GM21825 (cell line): ENCODE results near the gene COL10A1.

Source experiments
- ATAC-seq: cut with Tn5 transposase; IDR thresholded peaks from one replicate; pipeline ENCODE4 v1.9.1; 2021; ENCODE audit warnings: mild to moderate bottlenecking, moderate library complexity; ENCODE audit not compliant: unreplicated experiment

Gene COL10A1

DNA sequence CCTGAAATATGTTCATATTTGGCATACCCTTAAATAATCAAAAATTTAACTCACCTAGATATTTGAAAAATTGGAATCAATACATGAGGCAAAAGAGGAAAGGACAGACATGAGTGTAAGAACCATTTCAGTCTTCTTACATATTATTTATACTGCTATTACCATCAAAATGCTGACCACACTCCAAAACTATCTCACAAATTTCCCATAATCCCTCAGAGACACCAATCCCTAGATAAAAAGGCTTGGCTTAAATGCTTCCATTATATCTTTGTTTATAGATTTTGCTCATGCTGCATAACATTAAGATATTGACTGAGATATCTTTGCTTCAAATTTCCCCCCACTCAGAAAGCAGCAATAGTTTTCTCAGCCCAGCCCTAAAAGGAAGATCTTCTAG, 37.0 kb downstream of the COL10A1 start:
- ATAC-seq: no peak

- peak; percentile 95 for ATAC-seq
These were observed 38.4 kb downstream of the COL10A1 start for GRCh38 chr6:116087437-116088027.

DNA sequence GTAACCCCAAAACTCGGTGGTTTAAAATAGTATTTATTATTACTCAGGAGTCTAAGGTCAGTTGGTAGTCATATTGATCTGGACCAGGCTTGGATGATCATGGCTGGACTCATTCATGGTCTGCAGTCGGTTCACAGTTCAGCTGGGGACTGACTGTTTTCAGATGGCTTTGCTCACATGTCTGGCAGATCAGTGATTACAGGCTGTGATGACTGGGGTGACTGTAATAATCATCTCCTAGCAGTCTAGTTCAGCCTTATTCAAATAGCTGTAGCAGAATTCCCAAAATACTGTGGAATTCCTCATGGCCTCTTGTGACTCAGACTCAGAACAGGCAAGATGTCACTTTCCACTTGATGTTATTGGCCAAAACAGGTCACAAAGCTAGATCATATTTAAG, 41.6 kb downstream of the COL10A1 start:
- ATAC-seq: no peak

- no peak for ATAC-seq
These were observed 42.9 kb downstream of the COL10A1 start for GRCh38 chr6:116083052-116083451.

- ATAC-seq: no peak
These were observed 47.0 kb downstream of the COL10A1 start for GRCh38 chr6:116078945-116079344.

GRCh38 chr6:116078522-116078921, 47.4 kb downstream of the COL10A1 start:
- ATAC-seq: no peak

DNA sequence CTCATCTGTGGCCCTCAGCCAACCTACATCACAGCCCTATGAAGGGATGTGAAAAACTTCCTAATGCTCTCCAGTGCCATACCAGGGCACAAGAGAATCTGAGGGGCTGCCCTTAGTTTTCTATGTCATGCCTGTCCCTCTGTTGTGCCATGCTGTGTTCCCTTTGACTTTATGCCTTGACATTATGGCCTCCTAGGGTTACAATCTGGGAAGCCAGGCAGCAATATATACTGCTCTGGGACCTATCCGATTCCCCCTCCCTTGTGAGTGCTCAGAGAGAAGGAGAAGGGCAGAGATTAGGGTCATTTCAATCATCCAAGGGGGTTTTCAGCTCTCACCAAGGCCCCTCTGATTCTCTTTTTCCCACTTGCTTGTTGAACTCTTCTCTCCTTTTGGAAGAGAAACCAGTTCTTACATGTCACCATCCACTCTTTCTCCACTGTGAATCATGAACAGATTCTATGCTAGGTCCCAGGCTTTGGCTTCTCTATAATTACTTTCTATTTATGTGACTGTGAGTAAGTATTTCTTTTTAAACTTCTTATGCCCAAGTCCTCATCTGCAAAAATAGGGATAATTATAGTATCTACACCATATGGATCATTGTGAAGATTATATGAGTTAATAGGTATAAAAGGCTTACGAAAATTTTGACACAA, 51.1 kb downstream of the COL10A1 start:
- ATAC-seq: no peak

DNA sequence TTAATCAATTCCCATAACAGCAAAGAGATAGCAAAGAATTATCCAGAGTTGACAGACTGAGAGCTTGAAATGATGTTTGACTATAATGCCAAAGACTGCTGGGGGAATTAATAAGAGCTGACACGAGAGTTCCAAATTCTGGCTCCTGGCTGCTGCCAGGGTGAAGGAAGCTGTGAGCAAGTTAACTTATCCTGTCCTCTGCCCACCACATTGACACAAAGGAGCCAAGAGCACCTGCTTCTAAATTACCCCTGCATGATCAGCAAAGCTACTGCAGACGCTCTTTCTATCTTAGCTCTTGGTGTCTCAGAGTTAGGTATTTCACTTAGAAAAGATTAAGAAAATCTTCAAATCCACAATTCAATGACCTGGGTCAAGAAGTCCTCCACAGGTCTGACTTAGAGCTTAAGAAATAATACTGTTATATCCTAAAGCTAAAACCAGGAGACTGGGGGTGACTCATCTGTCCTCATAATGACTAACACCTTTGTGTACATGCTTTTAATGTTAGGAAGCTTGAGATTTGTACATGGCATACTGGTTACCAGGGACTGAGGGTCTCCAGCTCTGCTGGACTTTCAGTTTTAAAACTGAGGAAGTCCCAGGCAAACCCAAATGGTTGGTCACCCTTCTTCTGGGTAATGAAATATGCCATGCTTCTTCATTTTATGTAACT, 52.0 kb downstream of the COL10A1 start:
- ATAC-seq: no peak

DNA sequence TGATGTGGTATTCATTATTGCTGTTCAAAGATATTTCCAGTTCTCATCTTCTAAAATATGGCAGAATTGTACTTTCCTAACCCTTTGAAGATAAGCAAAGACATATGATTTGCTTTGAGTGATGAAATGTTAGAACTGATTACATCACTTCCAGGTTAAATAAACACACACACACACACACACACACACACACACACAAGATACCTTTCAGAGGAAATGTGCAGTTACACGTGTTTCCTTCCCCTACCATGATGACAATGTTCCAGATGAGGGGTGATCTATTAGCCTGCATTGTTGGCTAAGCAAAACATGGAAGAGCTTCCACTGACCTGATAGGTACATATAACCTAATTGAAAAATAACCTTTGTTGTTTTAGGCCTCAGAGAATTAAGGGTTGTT, 53.6 kb downstream of the COL10A1 start:
- ATAC-seq: no peak

- ATAC-seq: no peak
These were observed 55.1 kb downstream of the COL10A1 start for GRCh38 chr6:116070616-116071389.

DNA sequence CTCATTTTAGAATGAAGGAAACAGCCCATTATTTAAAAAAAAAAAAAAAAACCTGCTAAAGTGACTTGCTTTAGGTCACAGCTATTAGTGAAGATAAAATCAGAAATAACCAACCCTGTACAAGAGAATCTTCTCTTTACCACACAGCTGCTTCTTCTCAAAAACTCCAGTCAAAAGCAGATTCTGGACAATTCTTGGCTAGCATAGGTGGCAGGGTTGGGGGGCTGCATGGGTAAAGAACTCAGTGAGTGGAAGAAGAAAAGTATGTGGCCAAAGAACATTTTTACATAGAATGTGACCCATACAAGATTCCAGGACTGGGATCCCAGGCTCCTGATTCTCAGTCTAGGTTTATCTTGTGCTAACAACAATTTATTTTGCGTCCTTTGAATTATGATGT, 55.8 kb downstream of the COL10A1 start:
- ATAC-seq: no peak
